HepG2 (cell line): ENCODE data around the gene BTAF1. TPM values are rescaled to one million over a fixed set of nuclear protein-coding genes. Genes with fewer than 3 reads are reported as not detected.

ENCODE experiments used
- CC2D1A ChIP-seq: sonication (generic); formaldehyde crosslinking; IDR thresholded peaks from 2 replicates; pipeline ENCODE4 v1.8.1; 2023; ENCODE audit warnings: mild to moderate bottlenecking, missing genetic modification reagents
- CENPT ChIP-seq: sonication (generic); formaldehyde crosslinking; IDR thresholded peaks from 2 replicates; pipeline ENCODE4 v1.8.0; 2022; ENCODE audit warnings: low read depth, mild to moderate bottlenecking, moderate library complexity, missing genetic modification reagents
- ELF4 ChIP-seq: sonication (generic); formaldehyde crosslinking; IDR thresholded peaks from 2 replicates; pipeline ENCODE4 v1.5.0; 2020; ENCODE audit warnings: missing genetic modification reagents, mild to moderate bottlenecking, moderate library complexity, borderline replicate concordance
- FOXA3 ChIP-seq: IDR thresholded peaks from 2 replicates; pipeline ENCODE4 v1.6.1; 2016; ENCODE audit warnings: missing genetic modification reagents, missing compliant biosample characterization
- FOXJ3 ChIP-seq: sonication (generic); formaldehyde crosslinking; IDR thresholded peaks from 2 replicates; pipeline ENCODE4 v1.4.0; 2020; ENCODE audit warnings: missing genetic modification reagents, mild to moderate bottlenecking, borderline replicate concordance
- LCORL ChIP-seq, 2 experiments: fragments of 450-650 bp in 1 of 2; sonication (generic) in 1 of 2; formaldehyde crosslinking in 1 of 2; IDR thresholded peaks; 2 replicates each; pipeline versions ENCODE4 v1.5.0 to v1.6.1; 2017 to 2020; ENCODE audit warnings: antibody characterized with exemption in 1 of 2, missing genetic modification reagents in 1 of 2
- MED8 ChIP-seq: sonication (generic); formaldehyde crosslinking; IDR thresholded peaks from 2 replicates; pipeline ENCODE4 v1.8.1; 2023; ENCODE audit warnings: mild to moderate bottlenecking, missing genetic modification reagents; ENCODE audit not compliant: insufficient replicate concordance
- NCOA5 ChIP-seq: sonication (generic); formaldehyde crosslinking; IDR thresholded peaks from 2 replicates; pipeline ENCODE4 v1.4.0; 2020; ENCODE audit warnings: missing genetic modification reagents
- PRPF4 ChIP-seq: fragments of 200-400 bp; formaldehyde crosslinking; IDR thresholded peaks from 2 replicates; pipeline ENCODE4 v1.6.1; 2016; ENCODE audit warnings: low read length, low read depth; ENCODE audit not compliant: poor library complexity, severe bottlenecking
- STAG1 ChIP-seq: sonication (generic); formaldehyde crosslinking; IDR thresholded peaks from 2 replicates; pipeline ENCODE4 v1.4.0; 2020; ENCODE audit warnings: missing genetic modification reagents
- TOE1 ChIP-seq: sonication (generic); formaldehyde crosslinking; IDR thresholded peaks from 2 replicates; pipeline ENCODE4 v1.4.0; 2020; ENCODE audit warnings: mild to moderate bottlenecking, missing genetic modification reagents
- ZBTB42 ChIP-seq: sonication (generic); formaldehyde crosslinking; IDR thresholded peaks from 2 replicates; pipeline ENCODE4 v1.5.0; 2020; ENCODE audit warnings: mild to moderate bottlenecking, missing genetic modification reagents
- ZNF317 ChIP-seq: sonication (generic); formaldehyde crosslinking; IDR thresholded peaks from 2 replicates; pipeline ENCODE4 v1.5.0; 2020; ENCODE audit warnings: mild to moderate bottlenecking, missing genetic modification reagents
- ZNF468 ChIP-seq: sonication (generic); formaldehyde crosslinking; IDR thresholded peaks from 2 replicates; pipeline ENCODE4 v1.8.0; 2022; ENCODE audit warnings: mild to moderate bottlenecking, moderate library complexity, missing genetic modification reagents
- ZNF496 ChIP-seq: sonication (generic); formaldehyde crosslinking; IDR thresholded peaks from 2 replicates; pipeline ENCODE4 v1.8.1; 2023; ENCODE audit warnings: mild to moderate bottlenecking, moderate library complexity, missing genetic modification reagents; ENCODE audit not compliant: insufficient replicate concordance
- ZNF543 ChIP-seq: sonication (generic); formaldehyde crosslinking; IDR thresholded peaks from 2 replicates; pipeline ENCODE4 v1.4.0; 2020; ENCODE audit warnings: mild to moderate bottlenecking, missing genetic modification reagents
- ZNF629 ChIP-seq: sonication (generic); formaldehyde crosslinking; conservative IDR thresholded peaks from 2 replicates; pipeline ENCODE4 v1.5.0; 2020; ENCODE audit warnings: missing genetic modification reagents
- ZNF773 ChIP-seq: sonication (generic); formaldehyde crosslinking; IDR thresholded peaks from 2 replicates; pipeline ENCODE4 v1.4.0; 2020; ENCODE audit warnings: missing genetic modification reagents, borderline replicate concordance
- ZSCAN31 ChIP-seq: sonication (generic); formaldehyde crosslinking; IDR thresholded peaks from 2 replicates; pipeline ENCODE4 v1.5.0; 2020; ENCODE audit warnings: low read depth, mild to moderate bottlenecking, missing genetic modification reagents
- polyA plus RNA-seq, 8 experiments: library from polyadenylated mRNA; depleted of rRNA in 3 of 8; stranded (reverse) in 7 of 8; unstranded in 1 of 8; fragments of >200 nt; fragmentation: Illumina TruSeq in 4 of 8; extraction: Trizol in 4 of 8; gene quantifications; 2 replicates each; pipeline versions ENCODE4 v1.2.1 to v1.2.3, GENCODE V29; 2011 to 2016; ENCODE audit warnings: low read depth in 4 of 8, missing spikeins in 1 of 8, mixed read lengths in 1 of 8; ENCODE audit not compliant: insufficient read depth in 1 of 8
- total RNA-seq, 5 experiments: library from RNA; depleted of rRNA; stranded (reverse); fragments of >200 nt; fragmentation: Illumina TruSeq; extraction: Trizol; gene quantifications; 2 replicates each; pipeline ENCODE4 v1.2.3, GENCODE V29; 2016; ENCODE audit warnings: low read depth in 1 of 5
- TF ChIP-seq, protein P1 (sequence below): sonication (generic); formaldehyde crosslinking; IDR thresholded peaks from 2 replicates; pipeline ENCODE4 v1.4.0; 2020; ENCODE audit warnings: missing genetic modification reagents
- TF ChIP-seq, protein P2 (sequence below), 2 experiments: fragments of 450-650 bp in 1 of 2; sonication (generic) in 1 of 2; formaldehyde crosslinking; IDR thresholded peaks; 2 replicates each; pipeline versions ENCODE4 v1.5.0 to v1.8.0; 2020 to 2022; ENCODE audit warnings: mild to moderate bottlenecking in 1 of 2, missing genetic modification reagents in 1 of 2
- TF ChIP-seq, protein P3 (sequence below): sonication (generic); formaldehyde crosslinking; IDR thresholded peaks from 2 replicates; pipeline ENCODE4 v1.4.0; 2020; ENCODE audit warnings: missing genetic modification reagents; ENCODE audit errors: not compliant biosample characterization

Gene BTAF1
- total and polyA plus RNA-seq, 2 of the 13 experiments (the other 11 are each of a cell fraction or from before 2014, with no cell fraction given): 38.6 to 54.1 TPM

DNA sequence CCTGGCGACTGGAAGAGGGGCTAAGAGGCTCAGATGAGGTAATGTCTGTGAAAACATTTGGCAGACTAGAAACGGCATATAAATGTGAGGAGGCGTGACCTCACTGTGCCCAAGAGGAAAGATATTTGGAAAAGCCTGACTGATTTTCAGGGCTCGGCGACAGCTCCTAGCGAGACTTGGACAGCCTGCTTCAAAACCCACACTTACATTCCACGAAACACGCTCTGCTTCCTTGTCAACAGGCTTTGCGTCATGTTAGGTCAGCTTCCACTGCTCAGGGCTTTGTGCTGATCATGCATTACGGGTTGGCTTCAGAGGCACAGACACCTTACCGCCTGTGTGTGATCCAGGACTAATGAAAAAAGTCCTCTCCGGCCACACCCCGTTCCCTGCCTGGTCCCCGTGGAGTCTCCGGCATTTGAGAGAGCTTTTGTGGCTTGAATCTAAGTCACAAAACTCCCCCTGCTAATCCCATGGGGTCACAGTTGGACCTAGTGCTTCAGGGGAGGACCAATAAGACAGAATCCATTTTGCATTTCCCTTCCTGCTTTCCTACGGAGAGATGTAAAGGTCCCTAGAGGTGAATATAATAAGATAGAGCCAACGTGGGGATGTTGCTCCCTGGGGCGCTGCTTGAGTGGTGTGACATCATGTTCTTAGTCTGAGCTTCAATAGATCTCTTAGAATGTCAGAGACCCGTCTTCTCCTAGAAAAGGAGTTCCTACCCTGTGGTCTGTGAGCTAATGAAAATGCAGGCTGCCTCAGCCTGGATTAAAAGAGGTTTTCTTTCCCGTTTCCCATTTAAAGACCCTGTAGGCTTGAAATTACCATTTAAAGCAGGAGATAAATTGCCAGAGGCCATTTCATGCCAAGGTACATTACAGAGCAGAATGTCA is 39.8 kb upstream of the BTAF1 start (continued):
- TF ChIP-seq FOXJ3 (CRISPR knock-in tag): no peak
- no peak for TF ChIP-seq TOE1
- TF ChIP-seq ZBTB42 (CRISPR knock-in tag): no peak
- TF ChIP-seq ZNF629: no peak
- no peak for TF ChIP-seq ZNF468 (CRISPR knock-in tag)
- no peak for TF ChIP-seq LCORL (IDR thresholded peaks at IDR 0.05)
- TF ChIP-seq LCORL (CRISPR knock-in tag; IDR thresholded peaks at IDR 0.05): peak; percentile 10; the same call in 1 of the 2 replicates
- TF ChIP-seq PRPF4: no peak
- TF ChIP-seq ZNF773 (CRISPR knock-in tag): no peak
- no peak for TF ChIP-seq MED8
- no peak for TF ChIP-seq ZSCAN31 (CRISPR knock-in tag)
- TF ChIP-seq ELF4 (CRISPR knock-in tag): no peak
- TF ChIP-seq, protein P1, sequence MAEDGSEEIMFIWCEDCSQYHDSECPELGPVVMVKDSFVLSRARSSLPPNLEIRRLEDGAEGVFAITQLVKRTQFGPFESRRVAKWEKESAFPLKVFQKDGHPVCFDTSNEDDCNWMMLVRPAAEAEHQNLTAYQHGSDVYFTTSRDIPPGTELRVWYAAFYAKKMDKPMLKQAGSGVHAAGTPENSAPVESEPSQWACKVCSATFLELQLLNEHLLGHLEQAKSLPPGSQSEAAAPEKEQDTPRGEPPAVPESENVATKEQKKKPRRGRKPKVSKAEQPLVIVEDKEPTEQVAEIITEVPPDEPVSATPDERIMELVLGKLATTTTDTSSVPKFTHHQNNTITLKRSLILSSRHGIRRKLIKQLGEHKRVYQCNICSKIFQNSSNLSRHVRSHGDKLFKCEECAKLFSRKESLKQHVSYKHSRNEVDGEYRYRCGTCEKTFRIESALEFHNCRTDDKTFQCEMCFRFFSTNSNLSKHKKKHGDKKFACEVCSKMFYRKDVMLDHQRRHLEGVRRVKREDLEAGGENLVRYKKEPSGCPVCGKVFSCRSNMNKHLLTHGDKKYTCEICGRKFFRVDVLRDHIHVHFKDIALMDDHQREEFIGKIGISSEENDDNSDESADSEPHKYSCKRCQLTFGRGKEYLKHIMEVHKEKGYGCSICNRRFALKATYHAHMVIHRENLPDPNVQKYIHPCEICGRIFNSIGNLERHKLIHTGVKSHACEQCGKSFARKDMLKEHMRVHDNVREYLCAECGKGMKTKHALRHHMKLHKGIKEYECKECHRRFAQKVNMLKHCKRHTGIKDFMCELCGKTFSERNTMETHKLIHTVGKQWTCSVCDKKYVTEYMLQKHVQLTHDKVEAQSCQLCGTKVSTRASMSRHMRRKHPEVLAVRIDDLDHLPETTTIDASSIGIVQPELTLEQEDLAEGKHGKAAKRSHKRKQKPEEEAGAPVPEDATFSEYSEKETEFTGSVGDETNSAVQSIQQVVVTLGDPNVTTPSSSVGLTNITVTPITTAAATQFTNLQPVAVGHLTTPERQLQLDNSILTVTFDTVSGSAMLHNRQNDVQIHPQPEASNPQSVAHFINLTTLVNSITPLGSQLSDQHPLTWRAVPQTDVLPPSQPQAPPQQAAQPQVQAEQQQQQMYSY (CRISPR knock-in tag): no peak
- no peak for TF ChIP-seq NCOA5 (CRISPR knock-in tag)
- TF ChIP-seq FOXA3 (CRISPR knock-in tag): peak; percentile 45; the same call in 1 of the 2 replicates
- TF ChIP-seq, protein P2, sequence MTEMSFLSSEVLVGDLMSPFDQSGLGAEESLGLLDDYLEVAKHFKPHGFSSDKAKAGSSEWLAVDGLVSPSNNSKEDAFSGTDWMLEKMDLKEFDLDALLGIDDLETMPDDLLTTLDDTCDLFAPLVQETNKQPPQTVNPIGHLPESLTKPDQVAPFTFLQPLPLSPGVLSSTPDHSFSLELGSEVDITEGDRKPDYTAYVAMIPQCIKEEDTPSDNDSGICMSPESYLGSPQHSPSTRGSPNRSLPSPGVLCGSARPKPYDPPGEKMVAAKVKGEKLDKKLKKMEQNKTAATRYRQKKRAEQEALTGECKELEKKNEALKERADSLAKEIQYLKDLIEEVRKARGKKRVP (CRISPR knock-in tag; IDR thresholded peaks at IDR 0.05): 0 out of 4 replicates have a peak, but pooled peaks of 1 of the 2 experiments have one; percentile 18
- TF ChIP-seq ZNF317 (CRISPR knock-in tag): no peak
- no peak for TF ChIP-seq CC2D1A (CRISPR knock-in tag)
- no peak for TF ChIP-seq ZNF543 (CRISPR knock-in tag)
- TF ChIP-seq, protein P3, sequence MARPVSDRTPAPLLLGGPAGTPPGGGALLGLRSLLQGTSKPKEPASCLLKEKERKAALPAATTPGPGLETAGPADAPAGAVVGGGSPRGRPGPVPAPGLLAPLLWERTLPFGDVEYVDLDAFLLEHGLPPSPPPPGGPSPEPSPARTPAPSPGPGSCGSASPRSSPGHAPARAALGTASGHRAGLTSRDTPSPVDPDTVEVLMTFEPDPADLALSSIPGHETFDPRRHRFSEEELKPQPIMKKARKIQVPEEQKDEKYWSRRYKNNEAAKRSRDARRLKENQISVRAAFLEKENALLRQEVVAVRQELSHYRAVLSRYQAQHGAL (CRISPR knock-in tag): no peak
- no peak for TF ChIP-seq CENPT (CRISPR knock-in tag)
- TF ChIP-seq ZNF496: no peak
- TF ChIP-seq STAG1 (CRISPR knock-in tag): no peak
